Gastrocnemius medialis (tissue), 4 donors: ENCODE measurements around the gene NLK. TPM values are rescaled to one million over a fixed set of nuclear protein-coding genes. Genes with fewer than 3 reads are reported as not detected.

Experiments used
- ATAC-seq, 2 donors: fragments of 150-250 bp; one replicate each; pipeline ENCODE4 v1.9.1; 2016
- DNase-seq, 2 donors: peaks; one replicate each; pipeline ENCODE4 v3.0.0-alpha.2; 2019
- H3K27ac ChIP-seq, 4 donors: fragments of 200-600 bp; sonication (generic); 1 replicate in 1 of 4; 2 replicates in 3 of 4; pipeline ENCODE4 v1.5.1; 2016 to 2018; ENCODE audit warnings: mild to moderate bottlenecking in 2 of 4, moderate library complexity in 1 of 4
- H3K27me3 ChIP-seq, 3 donors: fragments of 200-600 bp; sonication (generic) in 2 of 3; 1 replicate in 1 of 3; 2 replicates in 2 of 3; pipeline versions ENCODE4 v1.5.1 to v1.6.0; 2016 to 2019; ENCODE audit warnings: mild to moderate bottlenecking in 1 of 3, moderate library complexity in 1 of 3
- H3K36me3 ChIP-seq, 2 donors: fragments of 200-600 bp; sonication (generic) in 1 of 2; one replicate each; pipeline ENCODE4 v1.5.1; 2017 to 2018
- H3K4me1 ChIP-seq, 2 donors: fragments of 200-600 bp; sonication (generic) in 1 of 2; one replicate each; pipeline ENCODE4 v1.5.1; 2016 to 2017; ENCODE audit warnings: mild to moderate bottlenecking in 2 of 2
- H3K4me3 ChIP-seq, 4 donors: fragments of 200-600 bp; sonication (generic) in 3 of 4; 1 replicate in 1 of 4; 2 replicates in 3 of 4; pipeline ENCODE4 v1.5.1; 2016 to 2019; ENCODE audit warnings: mild to moderate bottlenecking in 2 of 4
- H3K9me3 ChIP-seq, 3 donors: fragments of 200-600 bp; sonication (generic) in 2 of 3; 1 replicate in 1 of 3; 2 replicates in 2 of 3; pipeline ENCODE4 v1.5.1; 2016 to 2019
- POLR2A ChIP-seq, 2 donors: fragments of 450-650 bp; IDR thresholded peaks; one replicate each; pipeline ENCODE4 v1.6.1; 2017; ENCODE audit warnings: antibody characterized with exemption in 2 of 2, mild to moderate bottlenecking in 2 of 2, moderate library complexity in 2 of 2
- in situ Hi-C, 4 donors: fragments of 200-750 bp; cut with MboI; loops; one replicate each; pipeline versions ENCODE4 v1.15.0 to v1.8.0; 2017; ENCODE audit warnings: low sequenced_read_pairs in 4 of 4
- intact Hi-C: fragments of 100-400 bp; cut with DNase I; formaldehyde crosslinking; loops from one replicate; pipeline ENCODE4 v1.15.1; 2023; ENCODE audit warnings: low total_unique reads
- total RNA-seq, 4 donors: library from RNA; depleted of rRNA; stranded (reverse); fragments of >200 nt; gene quantifications; one replicate each; pipeline versions ENCODE4 v1.1.0 to v1.2.3, GENCODE V29; 2016
- TF ChIP-seq, protein P1 (sequence below), 5 experiments: fragments of 450-650 bp in 3 of 5; fragments of 200-600 bp in 2 of 5; sonication (generic) in 2 of 5; IDR thresholded peaks in 4 of 5; conservative IDR thresholded peaks in 1 of 5; 1 replicate in 4 of 5; 2 replicates in 1 of 5; pipeline ENCODE4 v1.5.1; 2016 to 2019; ENCODE audit warnings: antibody characterized with exemption in 5 of 5, mild to moderate bottlenecking in 3 of 5, moderate library complexity in 3 of 5

Gene NLK
- total RNA-seq, 4 donors from 2014 or later: 6.5 to 11.0 (median 9.1) TPM

DNA sequence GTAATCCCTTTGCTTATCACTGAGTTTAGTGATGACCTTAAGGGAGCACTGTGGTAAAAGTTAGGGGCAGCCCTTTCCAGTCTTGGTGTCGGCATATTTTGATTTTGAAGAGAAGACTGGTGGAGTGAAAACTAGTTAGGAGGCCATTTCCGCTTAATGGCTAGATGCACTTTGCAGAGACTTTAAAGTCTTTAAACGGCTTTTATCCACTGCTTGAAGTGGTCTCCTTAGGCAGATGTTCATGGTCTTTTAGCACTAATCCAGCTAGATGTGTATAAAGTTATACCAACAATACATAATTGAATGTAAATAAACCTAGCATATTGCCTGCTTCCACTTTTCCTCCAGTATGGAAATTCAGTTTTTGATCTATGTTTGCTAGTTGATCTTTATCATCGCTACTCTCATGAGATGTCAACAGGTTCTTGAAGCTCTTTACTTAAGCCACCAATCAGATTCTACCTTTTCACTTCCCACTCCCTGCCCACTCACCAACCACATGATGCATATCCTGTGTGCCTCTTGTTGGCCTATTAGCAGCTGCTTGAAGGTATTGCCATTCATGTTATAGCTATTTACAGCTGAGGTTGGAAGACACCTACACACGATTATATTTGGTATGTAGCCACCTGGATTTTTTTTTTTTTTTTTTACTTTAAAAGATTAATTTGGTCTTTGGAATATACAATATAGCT, 132.0 kb downstream of the NLK start:
- DNase-seq: no peak
- no peak for ATAC-seq
- Histone ChIP-seq H3K36me3 (peaks cover 0 to 9% of the 10 kb centered on the region in 2 donors), H3K27ac (no peak overlapping the region), H3K27me3 (no peaks in the 10 kb centered on the region), H3K4me3 (no peak overlapping the region), H3K9me3 (no peaks in the 10 kb centered on the region), H3K4me1 (no peaks in the 10 kb centered on the region)
- TF ChIP-seq, protein P1, sequence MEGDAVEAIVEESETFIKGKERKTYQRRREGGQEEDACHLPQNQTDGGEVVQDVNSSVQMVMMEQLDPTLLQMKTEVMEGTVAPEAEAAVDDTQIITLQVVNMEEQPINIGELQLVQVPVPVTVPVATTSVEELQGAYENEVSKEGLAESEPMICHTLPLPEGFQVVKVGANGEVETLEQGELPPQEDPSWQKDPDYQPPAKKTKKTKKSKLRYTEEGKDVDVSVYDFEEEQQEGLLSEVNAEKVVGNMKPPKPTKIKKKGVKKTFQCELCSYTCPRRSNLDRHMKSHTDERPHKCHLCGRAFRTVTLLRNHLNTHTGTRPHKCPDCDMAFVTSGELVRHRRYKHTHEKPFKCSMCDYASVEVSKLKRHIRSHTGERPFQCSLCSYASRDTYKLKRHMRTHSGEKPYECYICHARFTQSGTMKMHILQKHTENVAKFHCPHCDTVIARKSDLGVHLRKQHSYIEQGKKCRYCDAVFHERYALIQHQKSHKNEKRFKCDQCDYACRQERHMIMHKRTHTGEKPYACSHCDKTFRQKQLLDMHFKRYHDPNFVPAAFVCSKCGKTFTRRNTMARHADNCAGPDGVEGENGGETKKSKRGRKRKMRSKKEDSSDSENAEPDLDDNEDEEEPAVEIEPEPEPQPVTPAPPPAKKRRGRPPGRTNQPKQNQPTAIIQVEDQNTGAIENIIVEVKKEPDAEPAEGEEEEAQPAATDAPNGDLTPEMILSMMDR (IDR thresholded peaks at IDR 0.05 in 4 of 5, conservative IDR thresholded peaks at IDR 0.05 in 1 of 5): no peak
- TF ChIP-seq POLR2A (IDR thresholded peaks at IDR 0.05): no peak
- in situ Hi-C loops: no loop called here
- intact Hi-C loops: no loop called here

DNA sequence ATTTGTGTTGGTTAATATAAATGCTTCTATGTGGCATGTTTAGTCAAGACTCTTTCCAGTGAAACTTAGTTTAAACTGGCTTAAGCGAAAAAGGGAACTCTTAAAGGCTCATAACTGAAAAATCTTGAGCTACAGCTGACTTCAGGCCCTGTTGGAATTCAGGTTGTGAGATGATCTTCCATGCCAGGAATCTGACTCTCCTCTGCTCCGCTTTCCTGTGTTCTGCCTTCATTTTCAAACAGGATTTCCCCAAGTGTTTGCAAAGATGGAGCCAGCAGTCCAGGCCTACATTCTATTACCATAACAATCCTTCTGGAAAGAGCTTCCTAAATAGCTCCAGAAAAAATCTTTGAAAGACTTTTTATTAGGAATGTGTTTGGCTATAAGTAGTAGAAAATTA, 134.9 kb downstream of the NLK start:
- H3K9me3 ChIP-seq: no peaks in the 10 kb centered on the region
- DNase-seq (no peak), ATAC-seq (no peak)
- no peak overlapping the region for H3K27ac ChIP-seq
- no peaks in the 10 kb centered on the region for H3K4me1 ChIP-seq
- in situ Hi-C loops: no loop called here
- no peak overlapping the region for H3K4me3 ChIP-seq
- TF ChIP-seq POLR2A (IDR thresholded peaks at IDR 0.05): no peak
- TF ChIP-seq, protein P1 (IDR thresholded peaks at IDR 0.05 in 4 of 5, conservative IDR thresholded peaks at IDR 0.05 in 1 of 5): no peak
- H3K36me3 ChIP-seq: peaks cover 0 to 9% of the 10 kb centered on the region in 2 donors
- intact Hi-C loops: no loop called here
- H3K27me3 ChIP-seq: no peaks in the 10 kb centered on the region

DNA sequence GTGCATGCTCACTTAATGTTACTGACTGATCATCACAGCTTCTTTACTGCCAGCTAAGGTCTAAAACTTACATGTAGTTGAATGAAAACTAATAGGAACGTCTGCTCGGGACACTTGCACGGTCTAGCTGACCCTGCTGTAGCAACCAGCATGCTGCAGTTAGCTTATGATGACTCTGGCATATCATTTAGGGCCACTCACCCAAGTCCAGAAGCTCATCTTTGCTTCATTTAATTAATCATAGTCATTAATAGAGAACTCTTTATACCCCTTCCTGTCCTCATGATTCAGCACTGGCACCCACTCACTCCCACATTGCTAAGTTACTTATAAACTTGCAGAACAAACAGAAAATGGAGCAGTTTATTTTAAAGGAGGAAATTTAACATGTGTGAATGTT, 136.3 kb downstream of the NLK start:
- no peak for DNase-seq
- no peak overlapping the region for H3K4me3 ChIP-seq
- no peaks in the 10 kb centered on the region for H3K4me1 ChIP-seq
- no peaks in the 10 kb centered on the region for H3K9me3 ChIP-seq
- TF ChIP-seq, protein P1 (IDR thresholded peaks at IDR 0.05 in 4 of 5, conservative IDR thresholded peaks at IDR 0.05 in 1 of 5): no peak
- TF ChIP-seq POLR2A (IDR thresholded peaks at IDR 0.05): no peak
- no peaks in the 10 kb centered on the region for H3K36me3 ChIP-seq
- in situ Hi-C loops (no loop called here), intact Hi-C loops (no loop called here)
- H3K27me3 ChIP-seq: no peaks in the 10 kb centered on the region
- no peak overlapping the region for H3K27ac ChIP-seq
- no peak for ATAC-seq

DNA sequence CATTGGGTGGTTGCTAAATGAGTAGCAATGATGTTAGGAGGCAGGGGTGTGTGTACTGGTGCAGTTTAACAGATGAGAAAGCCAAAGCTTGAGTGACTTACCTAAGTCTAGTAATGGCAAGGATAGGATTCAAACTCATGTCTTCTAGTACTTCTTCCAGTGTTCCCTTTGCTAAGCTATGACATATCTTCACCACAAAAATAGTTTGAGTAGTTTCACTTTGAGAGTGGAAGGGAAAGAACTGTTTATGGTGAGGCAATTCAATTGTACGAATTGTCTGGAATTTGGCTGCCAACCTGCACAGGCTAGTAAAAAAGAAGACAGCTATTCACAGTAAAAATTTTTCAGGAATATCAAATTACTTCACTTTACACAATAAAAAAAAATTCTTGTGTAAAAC, 138.0 kb downstream of the NLK start:
- no peak overlapping the region for H3K4me3 ChIP-seq
- ATAC-seq (no peak), DNase-seq (no peak)
- no peaks in the 10 kb centered on the region for H3K4me1 ChIP-seq
- no peaks in the 10 kb centered on the region for H3K27me3 ChIP-seq
- in situ Hi-C loops (no loop called here), intact Hi-C loops (no loop called here)
- H3K36me3 ChIP-seq: peaks cover 0 to 6% of the 10 kb centered on the region in 2 donors
- H3K27ac ChIP-seq: no peak overlapping the region
- no peaks in the 10 kb centered on the region for H3K9me3 ChIP-seq
- TF ChIP-seq, protein P1 (IDR thresholded peaks at IDR 0.05 in 4 of 5, conservative IDR thresholded peaks at IDR 0.05 in 1 of 5): no peak
- TF ChIP-seq POLR2A (IDR thresholded peaks at IDR 0.05): no peak

DNA sequence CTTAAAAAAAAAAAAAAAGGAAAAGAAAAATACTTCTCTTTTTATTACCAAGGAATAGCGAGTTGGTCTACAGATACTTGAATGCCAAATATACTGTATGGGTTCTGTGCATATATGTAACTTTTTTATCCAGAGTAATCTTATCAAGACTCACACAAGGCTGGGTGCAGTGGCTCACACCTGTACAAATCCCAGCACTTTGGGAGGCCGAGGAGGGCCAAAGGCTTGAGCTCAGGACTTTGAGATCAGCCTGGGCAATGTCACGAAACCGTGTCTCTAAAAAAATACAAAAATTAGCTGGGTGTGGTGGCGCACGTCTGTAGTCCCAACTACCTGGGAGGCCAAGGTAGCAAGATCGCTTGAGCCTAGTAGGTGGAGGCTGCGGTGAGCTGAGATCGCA, 139.1 kb downstream of the NLK start:
- H3K27ac ChIP-seq: no peak overlapping the region
- no peak for DNase-seq
- H3K4me3 ChIP-seq: no peak overlapping the region
- no peaks in the 10 kb centered on the region for H3K4me1 ChIP-seq
- in situ Hi-C loops (no loop called here), intact Hi-C loops (no loop called here)
- H3K9me3 ChIP-seq: no peaks in the 10 kb centered on the region
- peaks cover 0 to 13% of the 10 kb centered on the region in 2 donors for H3K36me3 ChIP-seq
- no peaks in the 10 kb centered on the region for H3K27me3 ChIP-seq
- TF ChIP-seq, protein P1 (IDR thresholded peaks at IDR 0.05 in 4 of 5, conservative IDR thresholded peaks at IDR 0.05 in 1 of 5): no peak
- no peak for TF ChIP-seq POLR2A (IDR thresholded peaks at IDR 0.05)
- ATAC-seq: no peak
